ENCODE data around the gene GPI. TPM values are rescaled to one million over a fixed set of nuclear protein-coding genes. Genes with fewer than 3 reads are reported as not detected.
A peak's percentile ranks its signal among the peaks of the same experiment; 100 is the strongest.

GPI gene
- total RNA-seq, 4 donors from 2014 or later: 41.5 to 120 (median 95.2) TPM

DNA sequence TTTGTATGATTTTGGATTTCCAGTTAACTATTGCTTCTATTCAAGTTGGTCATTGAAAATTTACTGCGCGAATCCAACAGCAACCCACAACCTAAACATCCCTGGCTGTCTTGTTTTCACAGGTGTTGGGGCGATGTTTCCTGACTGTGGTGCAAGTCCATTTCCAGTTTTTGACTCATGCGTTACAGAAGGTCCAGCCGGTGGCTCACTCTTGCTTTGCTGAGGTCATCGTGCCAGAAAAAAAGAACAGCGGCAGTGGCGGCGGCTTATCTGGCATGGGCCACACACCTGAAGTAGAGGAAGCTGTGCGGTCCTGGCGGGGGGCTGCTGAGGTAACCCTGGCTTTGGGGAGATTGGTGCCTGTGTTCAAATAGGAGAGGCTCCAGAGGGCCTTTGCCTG, 45.2 kb upstream of the GPI start:
- Histone ChIP-seq H3K9me3 (no peaks in the 10 kb centered on the region), H3K36me3 (no peaks in the 10 kb centered on the region), H3K27ac (peak overlapping the region; percentile 17 to 68), H3K4me3 (no peak overlapping the region), H3K27me3 (no peaks in the 10 kb centered on the region), H3K4me1 (no peaks in the 10 kb centered on the region)
- intact Hi-C loops (cut with DNase I; ENCODE audit: low total_unique reads): no loop called here
- TF ChIP-seq POLR2A (IDR thresholded peaks at IDR 0.05): no peak
- TF ChIP-seq, protein P1, sequence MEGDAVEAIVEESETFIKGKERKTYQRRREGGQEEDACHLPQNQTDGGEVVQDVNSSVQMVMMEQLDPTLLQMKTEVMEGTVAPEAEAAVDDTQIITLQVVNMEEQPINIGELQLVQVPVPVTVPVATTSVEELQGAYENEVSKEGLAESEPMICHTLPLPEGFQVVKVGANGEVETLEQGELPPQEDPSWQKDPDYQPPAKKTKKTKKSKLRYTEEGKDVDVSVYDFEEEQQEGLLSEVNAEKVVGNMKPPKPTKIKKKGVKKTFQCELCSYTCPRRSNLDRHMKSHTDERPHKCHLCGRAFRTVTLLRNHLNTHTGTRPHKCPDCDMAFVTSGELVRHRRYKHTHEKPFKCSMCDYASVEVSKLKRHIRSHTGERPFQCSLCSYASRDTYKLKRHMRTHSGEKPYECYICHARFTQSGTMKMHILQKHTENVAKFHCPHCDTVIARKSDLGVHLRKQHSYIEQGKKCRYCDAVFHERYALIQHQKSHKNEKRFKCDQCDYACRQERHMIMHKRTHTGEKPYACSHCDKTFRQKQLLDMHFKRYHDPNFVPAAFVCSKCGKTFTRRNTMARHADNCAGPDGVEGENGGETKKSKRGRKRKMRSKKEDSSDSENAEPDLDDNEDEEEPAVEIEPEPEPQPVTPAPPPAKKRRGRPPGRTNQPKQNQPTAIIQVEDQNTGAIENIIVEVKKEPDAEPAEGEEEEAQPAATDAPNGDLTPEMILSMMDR (IDR thresholded peaks at IDR 0.05): no peak
- peak in 1 of 2 donors; percentile 28 for DNase-seq

DNA sequence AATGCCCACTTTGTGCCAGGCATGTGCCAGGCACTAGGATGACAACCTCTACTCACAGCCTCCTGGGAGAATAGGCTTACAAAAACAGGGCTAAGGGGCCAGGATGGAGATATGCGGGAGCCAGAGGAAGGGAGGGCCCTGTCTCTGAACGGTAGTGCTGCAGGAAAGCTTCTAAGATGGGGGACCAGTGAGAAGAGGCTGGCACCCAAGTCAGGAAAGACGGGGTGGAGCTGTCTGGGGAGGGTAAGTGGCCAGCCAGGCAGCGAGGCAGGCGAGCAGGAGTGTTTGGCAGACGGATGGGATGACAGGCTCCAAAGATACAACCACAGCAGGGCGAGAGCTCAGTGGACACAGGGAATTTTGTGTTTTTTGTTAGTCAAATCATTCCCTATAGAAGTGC, 44.7 kb upstream of the GPI start:
- Histone ChIP-seq H3K4me3 (no peak overlapping the region), H3K27ac (peak overlapping the region in 1 of 2 donors; percentile 68), H3K36me3 (no peaks in the 10 kb centered on the region), H3K9me3 (no peaks in the 10 kb centered on the region), H3K27me3 (no peaks in the 10 kb centered on the region), H3K4me1 (no peaks in the 10 kb centered on the region)
- intact Hi-C loops (cut with DNase I; ENCODE audit: low total_unique reads): no loop called here
- no peak for TF ChIP-seq POLR2A (IDR thresholded peaks at IDR 0.05)
- TF ChIP-seq, protein P1 (IDR thresholded peaks at IDR 0.05): no peak
- DNase-seq: no peak

DNA sequence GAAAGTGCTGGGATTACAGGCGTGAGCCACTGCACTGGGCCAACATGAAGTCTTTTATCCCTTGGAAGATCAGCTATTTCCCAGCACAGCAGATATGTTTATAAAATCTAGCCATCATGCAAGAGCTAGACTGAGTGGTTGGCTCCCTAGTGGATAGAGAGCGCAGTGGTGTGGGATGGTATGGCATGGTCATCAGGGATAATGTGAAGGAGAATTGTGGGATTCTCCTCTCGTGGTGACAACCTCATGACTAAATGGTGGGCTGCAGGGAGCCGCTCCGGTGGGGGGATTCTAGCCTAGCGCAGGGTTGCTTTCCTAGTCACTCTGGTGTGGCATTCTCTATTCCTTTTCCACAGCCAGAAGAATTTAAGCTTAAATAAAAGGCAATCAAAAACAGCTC, 43.3 kb upstream of the GPI start:
- no peak for TF ChIP-seq POLR2A (IDR thresholded peaks at IDR 0.05)
- TF ChIP-seq, protein P1 (IDR thresholded peaks at IDR 0.05): no peak
- no peaks in the 10 kb centered on the region for H3K9me3 ChIP-seq
- H3K4me3 ChIP-seq: no peak overlapping the region
- intact Hi-C loops (cut with DNase I; ENCODE audit: low total_unique reads): no loop called here
- no peak for DNase-seq
- H3K36me3 ChIP-seq: no peaks in the 10 kb centered on the region
- H3K27me3 ChIP-seq: no peaks in the 10 kb centered on the region
- no peaks in the 10 kb centered on the region for H3K4me1 ChIP-seq
- no peak overlapping the region for H3K27ac ChIP-seq

DNA sequence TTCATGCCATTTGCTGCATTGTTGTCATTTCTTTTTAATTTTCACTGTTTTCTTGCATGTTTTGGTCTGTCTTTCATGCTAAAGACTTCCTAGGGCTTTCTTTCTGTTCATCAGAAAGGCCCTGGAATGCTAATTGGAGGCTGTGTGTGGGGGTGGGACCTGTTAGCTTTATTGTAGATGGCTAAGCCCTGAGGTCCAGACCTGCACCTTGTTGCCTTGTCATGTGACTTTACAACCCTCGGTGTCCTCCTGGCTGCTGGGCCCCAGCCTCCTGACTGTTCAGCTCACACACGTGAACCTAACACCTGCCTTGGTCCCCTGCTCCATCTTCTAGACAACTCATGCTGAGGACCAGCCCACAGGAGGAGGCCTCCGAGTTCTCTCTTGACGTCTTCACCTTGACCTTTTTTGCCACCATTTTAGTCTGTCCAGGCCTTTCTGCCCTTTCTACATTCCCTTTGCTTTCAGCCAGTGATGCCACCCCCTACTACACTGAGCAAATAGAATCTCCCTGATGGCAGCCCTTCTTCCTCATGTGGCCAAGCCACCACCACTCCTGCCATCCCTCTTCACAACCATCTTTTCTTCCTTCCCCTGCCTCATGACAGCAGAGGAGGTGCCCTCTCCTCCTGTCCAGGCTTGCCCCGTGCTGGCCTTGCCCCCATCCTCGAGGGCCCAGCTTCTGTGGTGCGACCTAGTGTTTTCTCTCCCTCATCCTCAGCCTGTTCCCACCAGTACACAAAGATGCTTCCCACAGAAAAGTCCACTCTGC, 41.4 kb upstream of the GPI start:
- H3K36me3 ChIP-seq: no peaks in the 10 kb centered on the region
- intact Hi-C loops (cut with DNase I; ENCODE audit: low total_unique reads): no loop called here
- no peak overlapping the region for H3K27ac ChIP-seq
- no peak overlapping the region for H3K4me3 ChIP-seq
- no peak for TF ChIP-seq POLR2A (IDR thresholded peaks at IDR 0.05)
- TF ChIP-seq, protein P1 (IDR thresholded peaks at IDR 0.05): no peak
- DNase-seq: no peak
- H3K4me1 ChIP-seq: no peaks in the 10 kb centered on the region
- H3K9me3 ChIP-seq: no peaks in the 10 kb centered on the region
- H3K27me3 ChIP-seq: no peaks in the 10 kb centered on the region

DNA sequence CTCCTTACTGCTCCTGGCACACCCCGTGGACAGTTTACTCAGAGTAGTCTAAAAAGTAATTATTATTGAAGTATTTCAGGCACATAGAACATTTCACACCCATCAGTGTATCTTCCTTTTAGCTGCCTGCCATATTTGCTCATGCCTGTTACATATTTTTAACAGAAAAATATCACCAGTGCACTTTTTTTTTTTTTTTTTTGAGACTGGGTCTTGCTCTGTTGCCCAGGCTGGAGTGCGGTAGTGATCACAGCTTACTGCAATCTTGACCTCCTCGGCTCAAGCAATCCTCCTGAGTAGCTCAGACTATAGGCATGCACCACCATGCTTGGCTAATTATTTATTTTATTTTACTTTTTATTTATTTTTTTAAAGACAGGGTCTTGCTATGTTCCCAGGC, 40.7 kb upstream of the GPI start:
- Histone ChIP-seq H3K9me3 (no peaks in the 10 kb centered on the region), H3K4me3 (no peak overlapping the region), H3K27me3 (no peaks in the 10 kb centered on the region), H3K4me1 (no peaks in the 10 kb centered on the region), H3K27ac (no peak overlapping the region), H3K36me3 (no peaks in the 10 kb centered on the region)
- TF ChIP-seq, protein P1 (IDR thresholded peaks at IDR 0.05): no peak
- TF ChIP-seq POLR2A (IDR thresholded peaks at IDR 0.05): no peak
- no peak for DNase-seq
- intact Hi-C loops (cut with DNase I; ENCODE audit: low total_unique reads): no loop called here

Data from uterus (tissue), 4 donors.